ENCODE results near the gene MX2. TPM values are rescaled to one million over a fixed set of nuclear protein-coding genes. Genes with fewer than 3 reads are reported as not detected.

MX2 gene
- total and polyA plus RNA-seq, 2 experiments from 2014 or later: 5.4 to 9.2 TPM

GRCh38 chr21:41369105-41369919 is 7.5 kb downstream of the MX2 start:
- DNase-seq (ENCODE audit: low spot score) (peak; percentile 83), ATAC-seq (peak; percentile 91)
- no peak overlapping the region; the same call in 1 of the 2 replicates for H3K27ac Mint-ChIP-seq
- Histone ChIP-seq H2AFZ (peak overlapping the region; percentile 100), H3K27ac (ENCODE audit: low read depth) (no peak overlapping the region), H3K4me3 (peak overlapping the region; percentile 67), H3K36me3 (ENCODE audit: insufficient read depth) (no peaks in the 10 kb centered on the region), H3K79me2 (replicated peaks; ENCODE audit: insufficient read depth) (0 out of 2 replicates have a peak, but pooled peaks cover 7% of the 10 kb centered on the region), H3F3A (replicated peaks; ENCODE audit: low read depth) (no peaks in the 10 kb centered on the region), H3K4me2 (peak overlapping the region; percentile 88), H3K9me2 (ENCODE audit: insufficient read depth) (0 out of 2 replicates have a peak, but pooled peaks cover 10% of the 10 kb centered on the region), H3K27me3 (ENCODE audit: insufficient read depth) (no peaks in the 10 kb centered on the region), H4K20me1 (replicated peaks; ENCODE audit: insufficient read depth) (no peaks in the 10 kb centered on the region), H3K4me1 (ENCODE audit: insufficient read depth) (peaks cover 16% of the 10 kb centered on the region; the same call in 1 of the 2 replicates)
- no peaks in the 10 kb centered on the region for H3K36me3 Mint-ChIP-seq (ENCODE audit: low read depth)
- H3K4me1 Mint-ChIP-seq: peaks cover 9% of the 10 kb centered on the region; the same call in 2 of the 3 replicates
- no peak for TF ChIP-seq ZNF331 (CRISPR knock-in tag; IDR thresholded peaks at IDR 0.05; ENCODE audit: low read depth)
- TF ChIP-seq CTCF (conservative IDR thresholded peaks at IDR 0.05; ENCODE audit: low read depth in 2 of 2): peak; percentile 42
- peaks cover 7% of the 10 kb centered on the region for H3K27me3 Mint-ChIP-seq (ENCODE audit: insufficient read depth, low read depth, poor library complexity)
- H3K4me3 Mint-ChIP-seq: peak overlapping the region; percentile 77
- H3K9me3 Mint-ChIP-seq: no peaks in the 10 kb centered on the region; the same call in 2 of the 3 replicates

GRCh38 chr21:41369920-41370839 is 8.4 kb downstream of the MX2 start:
- Histone ChIP-seq H4K20me1 (replicated peaks; ENCODE audit: insufficient read depth) (no peaks in the 10 kb centered on the region), H3K79me2 (replicated peaks; ENCODE audit: insufficient read depth) (0 out of 2 replicates have a peak, but pooled peaks cover 7% of the 10 kb centered on the region), H3K4me1 (ENCODE audit: insufficient read depth) (peaks cover 16% of the 10 kb centered on the region; the same call in 1 of the 2 replicates), H3K4me3 (peak overlapping the region; percentile 67), H3K27ac (ENCODE audit: low read depth) (no peak overlapping the region), H3K36me3 (ENCODE audit: insufficient read depth) (no peaks in the 10 kb centered on the region), H3K27me3 (ENCODE audit: insufficient read depth) (no peaks in the 10 kb centered on the region), H3F3A (replicated peaks; ENCODE audit: low read depth) (no peaks in the 10 kb centered on the region), H3K4me2 (peak overlapping the region; percentile 88), H3K9me2 (ENCODE audit: insufficient read depth) (0 out of 2 replicates have a peak, but pooled peaks cover 10% of the 10 kb centered on the region), H2AFZ (peak overlapping the region; percentile 96)
- H3K9me3 Mint-ChIP-seq: peaks cover 4% of the 10 kb centered on the region; the same call in 2 of the 3 replicates
- no peak for TF ChIP-seq ETS1 (IDR thresholded peaks at IDR 0.05)
- no peak for TF ChIP-seq STAT1 (IDR thresholded peaks at IDR 0.05; ENCODE audit: unreplicated experiment)
- no peak for TF ChIP-seq ZNF331 (CRISPR knock-in tag; IDR thresholded peaks at IDR 0.05; ENCODE audit: low read depth)
- no peak for TF ChIP-seq REST (IDR thresholded peaks at IDR 0.05; ENCODE audit: unreplicated experiment)
- peaks cover 9% of the 10 kb centered on the region for H3K4me1 Mint-ChIP-seq
- H3K36me3 Mint-ChIP-seq (ENCODE audit: low read depth): no peaks in the 10 kb centered on the region
- DNase-seq (ENCODE audit: low spot score) (peak; percentile 36), ATAC-seq (peak; percentile 26)
- H3K4me3 Mint-ChIP-seq: peak overlapping the region; percentile 77; the same call in 2 of the 3 replicates
- H3K27me3 Mint-ChIP-seq (ENCODE audit: insufficient read depth, low read depth, poor library complexity): peaks cover 7% of the 10 kb centered on the region
- no peak overlapping the region; the same call in 1 of the 2 replicates for H3K27ac Mint-ChIP-seq
